ENCODE measurements around the gene SIPA1L3. TPM values are rescaled to one million over a fixed set of nuclear protein-coding genes. Genes with fewer than 3 reads are reported as not detected.

SIPA1L3 gene
- polyA plus RNA-seq, 1 donor from 2014 or later: 2.8 TPM

- Histone ChIP-seq H3K9me3 (ENCODE audit: low read length) (no peaks in the 10 kb centered on the region), H3K9ac (ENCODE audit: low read length) (no peak overlapping the region), H3K9me2 (ENCODE audit: insufficient read depth, low read length) (no peaks in the 10 kb centered on the region), H3K27me3 (ENCODE audit: insufficient read depth, low read depth, low read length) (no peaks in the 10 kb centered on the region), H4K20me1 (ENCODE audit: insufficient read depth) (no peaks in the 10 kb centered on the region), H3K36me3 (ENCODE audit: insufficient read depth, low read length) (no peaks in the 10 kb centered on the region), H3K27ac (ENCODE audit: low read length) (no peak overlapping the region), H3K4me3 (ENCODE audit: low read length) (no peak overlapping the region), H2AFZ (ENCODE audit: low read depth, low read length) (no peak overlapping the region), H3F3A (ENCODE audit: insufficient read depth, low read length, poor library complexity, severe bottlenecking) (no peaks in the 10 kb centered on the region), H3K4me2 (ENCODE audit: low read length) (no peak overlapping the region), H3K79me2 (replicated peaks; ENCODE audit: insufficient read depth, low read length) (no peaks in the 10 kb centered on the region)
- TF ChIP-seq MXI1 (conservative IDR thresholded peaks at IDR 0.05; ENCODE audit: poor library complexity, severe bottlenecking) (no peak), SMC3 (conservative IDR thresholded peaks at IDR 0.05; ENCODE audit: poor library complexity) (no peak)
Observed at GRCh38 chr19:38193445-38193844, 286.4 kb downstream of the SIPA1L3 start.

DNA sequence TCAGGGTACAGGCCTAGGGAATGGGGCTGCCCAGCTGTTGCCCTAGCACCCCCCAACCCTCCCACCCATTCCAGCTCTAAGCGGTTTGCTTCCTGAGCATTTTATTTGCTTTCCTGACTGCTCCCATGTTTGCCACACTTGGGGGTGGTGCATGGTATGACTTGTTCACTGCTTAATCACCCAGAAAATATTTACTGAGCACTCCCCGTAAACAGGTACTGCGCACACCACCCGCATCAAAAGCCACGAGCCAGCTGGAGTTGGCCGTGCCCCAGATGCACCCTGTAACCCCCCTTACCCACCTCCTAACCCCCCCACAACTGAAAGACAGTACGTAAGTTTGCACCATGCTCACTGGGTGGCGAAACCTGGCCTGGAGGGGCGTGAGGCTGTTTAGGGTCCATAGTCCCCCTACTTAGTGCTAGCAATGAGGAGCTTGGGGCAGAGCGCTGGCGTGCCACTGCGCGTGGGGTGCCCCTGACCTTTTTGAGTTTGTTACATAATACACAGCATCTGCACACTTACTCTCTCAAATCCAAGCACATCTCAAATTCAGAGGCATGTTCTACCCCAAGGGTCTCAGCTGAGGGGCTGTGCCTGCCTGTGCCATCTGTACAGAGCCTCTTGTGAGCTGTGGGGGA lies 287.2 kb downstream of the SIPA1L3 start:
- Histone ChIP-seq H3K9me3 (ENCODE audit: low read length) (no peaks in the 10 kb centered on the region), H3F3A (ENCODE audit: insufficient read depth, low read length, poor library complexity, severe bottlenecking) (no peaks in the 10 kb centered on the region), H3K79me2 (replicated peaks; ENCODE audit: insufficient read depth, low read length) (no peaks in the 10 kb centered on the region), H3K9me2 (ENCODE audit: insufficient read depth, low read length) (no peaks in the 10 kb centered on the region), H3K27ac (ENCODE audit: low read length) (no peak overlapping the region), H4K20me1 (ENCODE audit: insufficient read depth) (no peaks in the 10 kb centered on the region), H3K36me3 (ENCODE audit: insufficient read depth, low read length) (no peaks in the 10 kb centered on the region), H3K4me2 (ENCODE audit: low read length) (no peak overlapping the region), H3K27me3 (ENCODE audit: insufficient read depth, low read depth, low read length) (no peaks in the 10 kb centered on the region), H2AFZ (ENCODE audit: low read depth, low read length) (no peak overlapping the region), H3K9ac (ENCODE audit: low read length) (no peak overlapping the region), H3K4me3 (ENCODE audit: low read length) (no peak overlapping the region)
- TF ChIP-seq EP300 (conservative IDR thresholded peaks at IDR 0.05; ENCODE audit: poor library complexity, severe bottlenecking): no peak
- TF ChIP-seq TAF1 (IDR thresholded peaks at IDR 0.05; ENCODE audit: low read depth): no peak
- TF ChIP-seq, protein P1, sequence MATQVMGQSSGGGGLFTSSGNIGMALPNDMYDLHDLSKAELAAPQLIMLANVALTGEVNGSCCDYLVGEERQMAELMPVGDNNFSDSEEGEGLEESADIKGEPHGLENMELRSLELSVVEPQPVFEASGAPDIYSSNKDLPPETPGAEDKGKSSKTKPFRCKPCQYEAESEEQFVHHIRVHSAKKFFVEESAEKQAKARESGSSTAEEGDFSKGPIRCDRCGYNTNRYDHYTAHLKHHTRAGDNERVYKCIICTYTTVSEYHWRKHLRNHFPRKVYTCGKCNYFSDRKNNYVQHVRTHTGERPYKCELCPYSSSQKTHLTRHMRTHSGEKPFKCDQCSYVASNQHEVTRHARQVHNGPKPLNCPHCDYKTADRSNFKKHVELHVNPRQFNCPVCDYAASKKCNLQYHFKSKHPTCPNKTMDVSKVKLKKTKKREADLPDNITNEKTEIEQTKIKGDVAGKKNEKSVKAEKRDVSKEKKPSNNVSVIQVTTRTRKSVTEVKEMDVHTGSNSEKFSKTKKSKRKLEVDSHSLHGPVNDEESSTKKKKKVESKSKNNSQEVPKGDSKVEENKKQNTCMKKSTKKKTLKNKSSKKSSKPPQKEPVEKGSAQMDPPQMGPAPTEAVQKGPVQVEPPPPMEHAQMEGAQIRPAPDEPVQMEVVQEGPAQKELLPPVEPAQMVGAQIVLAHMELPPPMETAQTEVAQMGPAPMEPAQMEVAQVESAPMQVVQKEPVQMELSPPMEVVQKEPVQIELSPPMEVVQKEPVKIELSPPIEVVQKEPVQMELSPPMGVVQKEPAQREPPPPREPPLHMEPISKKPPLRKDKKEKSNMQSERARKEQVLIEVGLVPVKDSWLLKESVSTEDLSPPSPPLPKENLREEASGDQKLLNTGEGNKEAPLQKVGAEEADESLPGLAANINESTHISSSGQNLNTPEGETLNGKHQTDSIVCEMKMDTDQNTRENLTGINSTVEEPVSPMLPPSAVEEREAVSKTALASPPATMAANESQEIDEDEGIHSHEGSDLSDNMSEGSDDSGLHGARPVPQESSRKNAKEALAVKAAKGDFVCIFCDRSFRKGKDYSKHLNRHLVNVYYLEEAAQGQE (IDR thresholded peaks at IDR 0.05; ENCODE audit: borderline replicate concordance): no peak
- TF ChIP-seq MXI1 (conservative IDR thresholded peaks at IDR 0.05; ENCODE audit: poor library complexity, severe bottlenecking): no peak
- TF ChIP-seq SMC3 (conservative IDR thresholded peaks at IDR 0.05; ENCODE audit: poor library complexity): no peak
- no peak for TF ChIP-seq POLR2AphosphoS5 (IDR thresholded peaks at IDR 0.05)
- no peak for TF ChIP-seq EZH2 (IDR thresholded peaks at IDR 0.05; ENCODE audit: borderline replicate concordance, insufficient read depth, low read length, poor library complexity, severe bottlenecking)
- TF ChIP-seq, protein P2, sequence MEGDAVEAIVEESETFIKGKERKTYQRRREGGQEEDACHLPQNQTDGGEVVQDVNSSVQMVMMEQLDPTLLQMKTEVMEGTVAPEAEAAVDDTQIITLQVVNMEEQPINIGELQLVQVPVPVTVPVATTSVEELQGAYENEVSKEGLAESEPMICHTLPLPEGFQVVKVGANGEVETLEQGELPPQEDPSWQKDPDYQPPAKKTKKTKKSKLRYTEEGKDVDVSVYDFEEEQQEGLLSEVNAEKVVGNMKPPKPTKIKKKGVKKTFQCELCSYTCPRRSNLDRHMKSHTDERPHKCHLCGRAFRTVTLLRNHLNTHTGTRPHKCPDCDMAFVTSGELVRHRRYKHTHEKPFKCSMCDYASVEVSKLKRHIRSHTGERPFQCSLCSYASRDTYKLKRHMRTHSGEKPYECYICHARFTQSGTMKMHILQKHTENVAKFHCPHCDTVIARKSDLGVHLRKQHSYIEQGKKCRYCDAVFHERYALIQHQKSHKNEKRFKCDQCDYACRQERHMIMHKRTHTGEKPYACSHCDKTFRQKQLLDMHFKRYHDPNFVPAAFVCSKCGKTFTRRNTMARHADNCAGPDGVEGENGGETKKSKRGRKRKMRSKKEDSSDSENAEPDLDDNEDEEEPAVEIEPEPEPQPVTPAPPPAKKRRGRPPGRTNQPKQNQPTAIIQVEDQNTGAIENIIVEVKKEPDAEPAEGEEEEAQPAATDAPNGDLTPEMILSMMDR (IDR thresholded peaks at IDR 0.05; ENCODE audit: poor library complexity, severe bottlenecking): no peak
- no peak for TF ChIP-seq RAD21 (conservative IDR thresholded peaks at IDR 0.05)

Data from neural cell (in vitro differentiated cells).